HG02642 (cell line): Measurements from ENCODE around the gene MASTL.
"Not testable (repeated sequence)": the region's sequence is repeated elsewhere in the genome, so short reads cannot be mapped to it uniquely, and the experiment has no call there.

Experiments used
- ATAC-seq: cut with Tn5 transposase; IDR thresholded peaks from one replicate; pipeline ENCODE4 v1.9.1; 2021; ENCODE audit warnings: mild to moderate bottlenecking; ENCODE audit not compliant: unreplicated experiment, poor library complexity

MASTL gene

DNA sequence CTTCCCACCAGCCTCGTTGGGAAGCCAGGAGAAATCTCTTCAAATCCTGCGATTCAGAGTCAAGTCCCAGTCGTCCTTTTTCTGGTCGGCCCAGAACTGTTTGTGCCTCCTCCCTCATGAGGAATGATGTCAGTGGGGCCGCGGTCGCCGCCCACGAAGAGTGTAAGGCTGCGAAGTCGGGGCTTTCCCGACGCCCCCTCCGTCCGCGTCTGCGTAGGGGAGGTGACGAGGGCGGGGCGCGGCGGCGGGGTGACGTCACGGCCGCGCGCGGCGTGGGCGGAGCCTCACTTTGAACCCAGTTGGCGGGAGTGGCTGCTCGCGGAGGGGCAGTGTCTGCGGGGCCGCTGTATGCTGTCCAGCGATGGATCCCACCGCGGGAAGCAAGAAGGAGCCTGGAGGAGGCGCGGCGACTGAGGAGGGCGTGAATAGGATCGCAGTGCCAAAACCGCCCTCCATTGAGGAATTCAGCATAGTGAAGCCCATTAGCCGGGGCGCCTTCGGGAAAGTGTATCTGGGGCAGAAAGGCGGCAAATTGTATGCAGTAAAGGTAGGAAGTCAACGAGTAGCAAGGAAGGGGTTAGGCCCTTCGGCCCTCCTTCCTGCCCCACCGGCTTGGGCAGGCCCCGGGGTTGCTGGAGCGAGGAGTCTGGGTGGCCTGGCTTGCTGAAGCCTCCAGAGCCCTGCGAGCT is at the start of gene MASTL:
Gene MASTL, plus strand, starts transcription at position 287 of the 689 bp plus-strand sequence. Its CDS starts 75 bp downstream, at position 362.
- peak; percentile 81 for ATAC-seq

DNA sequence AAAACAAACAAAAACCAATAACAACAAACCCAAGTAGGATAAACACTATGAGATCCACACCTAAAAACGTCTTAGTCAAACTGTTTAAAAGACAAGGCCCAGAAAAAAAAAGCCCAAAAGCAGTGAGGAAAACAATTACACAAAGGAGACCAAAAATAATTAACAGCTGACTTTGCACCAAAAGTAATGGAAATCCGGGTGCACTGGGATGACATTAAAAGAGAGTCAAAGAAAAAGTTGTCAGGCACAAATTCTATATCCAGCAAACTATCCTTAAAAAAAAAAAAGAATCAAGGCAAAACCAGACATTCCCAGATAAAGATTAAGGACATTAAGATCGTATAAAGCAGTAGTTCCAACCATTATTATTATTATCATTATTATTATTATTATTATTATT is 47.0 kb upstream of the MASTL start:
- ATAC-seq, result no peak

DNA sequence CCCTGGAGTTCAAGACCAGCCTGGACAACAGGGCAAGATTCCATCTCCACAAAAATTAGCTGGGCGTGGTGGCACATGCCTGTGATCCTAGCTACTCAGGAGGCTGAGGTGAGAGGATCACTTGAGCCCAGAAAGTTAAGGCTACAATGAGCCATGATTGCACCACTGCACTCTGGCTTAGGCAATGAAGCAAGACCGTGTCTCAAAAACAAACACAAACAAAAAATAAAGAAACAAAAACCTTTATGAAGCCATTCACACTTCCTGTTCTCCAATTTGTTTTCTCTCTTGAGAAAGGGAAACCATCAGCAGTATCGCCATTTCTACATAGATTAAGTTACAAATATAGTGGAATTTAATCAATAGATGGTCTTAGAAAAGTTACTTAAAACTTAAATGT is 20.8 kb upstream of the MASTL start:
- no peak for ATAC-seq

DNA sequence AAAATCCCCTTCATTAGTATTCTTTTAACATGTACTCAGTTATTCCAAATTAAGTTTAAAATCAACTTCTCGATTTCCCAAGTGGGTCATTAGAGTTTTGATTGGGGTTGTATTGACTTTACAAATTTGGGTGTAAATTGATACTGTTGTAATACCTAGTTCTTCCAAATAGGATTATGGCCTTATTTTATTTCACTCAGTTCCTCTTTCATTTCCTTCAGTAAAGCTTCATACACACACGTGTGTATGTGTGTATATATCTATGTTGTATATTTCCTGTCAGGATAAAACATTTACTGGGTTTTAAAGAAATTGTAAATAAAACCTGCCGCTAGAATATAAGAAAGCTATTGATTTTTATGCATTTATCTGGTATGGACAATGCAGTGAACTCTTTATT is 16.9 kb upstream of the MASTL start:
- no peak for ATAC-seq

DNA sequence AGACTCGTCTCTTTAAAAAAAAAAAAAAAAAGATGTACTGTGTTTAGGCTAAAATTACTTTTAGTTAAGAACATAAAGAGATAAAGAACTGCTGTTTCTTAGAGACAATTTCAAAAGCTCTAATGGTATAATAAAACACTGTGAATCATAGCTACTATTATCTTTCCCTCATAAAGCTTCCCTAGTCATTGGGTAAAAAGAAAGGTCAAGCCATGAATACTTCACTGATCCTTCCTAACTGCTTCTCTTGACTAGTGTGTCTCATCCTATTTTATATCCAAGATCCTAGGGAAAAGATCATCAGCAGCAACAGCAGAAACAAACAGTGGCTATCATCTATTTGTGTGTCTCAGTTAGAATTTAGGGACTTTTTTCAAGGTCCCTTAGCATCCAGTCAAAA is 11.5 kb upstream of the MASTL start:
- no peak for ATAC-seq

DNA sequence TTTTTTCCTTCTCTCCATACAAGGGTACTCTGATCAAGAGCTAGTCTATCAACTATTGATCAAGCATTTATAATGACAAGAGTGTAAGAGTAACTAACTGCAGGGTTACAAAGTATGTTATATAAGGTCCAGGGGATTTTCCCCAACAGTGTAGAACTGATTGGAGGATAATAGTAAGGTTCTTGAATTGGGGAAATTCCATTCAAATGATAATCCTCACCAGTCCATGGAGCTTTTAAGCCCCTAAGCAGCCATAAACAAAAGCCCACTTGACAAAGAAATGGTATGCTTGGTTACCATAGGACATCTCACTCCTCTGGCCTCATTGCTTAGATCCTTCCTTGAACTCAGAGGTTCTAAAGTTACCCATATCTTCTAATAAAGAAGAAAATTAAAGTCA is 9.2 kb upstream of the MASTL start:
- ATAC-seq, result no peak

DNA sequence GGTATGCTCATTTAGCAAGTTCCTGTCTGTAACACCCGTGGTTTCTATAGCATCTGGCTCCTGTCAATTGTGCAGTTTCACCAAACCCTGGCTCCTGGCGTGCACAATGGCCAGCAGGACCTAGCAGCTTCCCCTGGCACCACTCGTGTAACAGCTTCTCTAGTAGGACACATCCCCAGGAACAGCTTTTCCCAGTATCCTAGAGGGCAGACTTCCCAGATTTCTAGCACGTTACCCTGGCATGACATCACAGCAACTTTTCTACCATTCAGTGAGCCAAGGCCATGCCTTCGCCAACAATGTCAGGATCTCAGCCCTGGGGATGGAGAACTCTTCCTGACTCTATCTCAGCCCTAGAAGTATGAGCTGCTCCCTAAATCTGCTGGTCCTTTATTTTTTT is 7.5 kb upstream of the MASTL start:
- ATAC-seq, result no peak

DNA sequence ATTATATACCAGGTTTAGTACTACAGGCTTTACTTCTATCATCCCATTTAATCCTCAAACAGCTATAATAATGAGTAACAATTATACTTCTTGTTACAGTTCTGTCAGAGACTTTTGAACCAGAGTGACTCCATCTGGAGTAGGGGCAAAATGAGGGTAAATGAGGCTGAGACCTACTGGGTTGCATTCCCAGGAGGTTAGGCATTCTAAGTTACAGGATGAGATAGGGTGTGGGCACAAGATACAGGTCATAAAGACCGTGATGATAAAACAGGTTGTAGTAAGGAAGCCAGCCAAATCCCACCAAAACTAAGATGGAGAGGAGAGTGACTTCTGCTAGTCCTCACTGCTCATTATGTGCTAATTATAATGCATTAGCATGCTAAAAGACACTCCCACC is 4.9 kb upstream of the MASTL start:
- ATAC-seq, result no peak

DNA sequence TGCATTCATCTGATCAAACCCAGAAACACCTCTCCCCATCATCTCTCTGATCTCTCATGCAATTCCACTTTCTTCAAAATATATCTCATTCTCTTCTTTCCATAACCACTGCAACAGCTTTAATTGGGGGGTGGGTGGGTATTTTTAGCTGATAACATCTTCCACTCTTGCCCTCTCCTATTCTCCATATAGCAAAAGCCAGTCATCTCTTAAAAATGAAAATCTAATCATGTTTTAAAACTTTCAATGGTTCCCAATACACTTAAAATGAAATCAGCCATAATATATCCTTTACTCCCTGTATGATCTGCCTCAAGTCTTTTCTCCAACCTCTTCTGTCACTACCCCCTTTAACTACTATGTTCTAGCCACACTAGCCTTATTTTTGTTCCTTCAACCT is 2.5 kb upstream of the MASTL start:
- ATAC-seq, result no peak

DNA sequence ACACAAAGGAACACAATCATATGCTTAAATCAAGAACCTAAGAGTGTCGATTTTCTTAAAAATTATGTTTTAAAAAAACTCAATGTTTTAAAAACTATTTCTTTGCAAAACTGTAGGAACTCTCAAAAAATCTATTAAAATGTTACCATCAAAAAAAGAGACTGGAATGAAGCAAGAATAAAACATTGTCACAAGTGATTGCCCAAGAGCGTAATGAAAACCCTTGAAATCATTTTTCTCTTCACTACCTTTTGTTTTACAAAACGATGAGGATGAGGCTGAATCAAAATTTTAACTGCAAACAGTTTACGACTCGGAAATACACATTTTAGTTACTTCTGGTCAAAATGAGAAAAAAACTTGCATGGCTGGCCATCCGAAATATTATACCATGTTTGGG is 1.8 kb upstream of the MASTL start:
- ATAC-seq, result no peak

DNA sequence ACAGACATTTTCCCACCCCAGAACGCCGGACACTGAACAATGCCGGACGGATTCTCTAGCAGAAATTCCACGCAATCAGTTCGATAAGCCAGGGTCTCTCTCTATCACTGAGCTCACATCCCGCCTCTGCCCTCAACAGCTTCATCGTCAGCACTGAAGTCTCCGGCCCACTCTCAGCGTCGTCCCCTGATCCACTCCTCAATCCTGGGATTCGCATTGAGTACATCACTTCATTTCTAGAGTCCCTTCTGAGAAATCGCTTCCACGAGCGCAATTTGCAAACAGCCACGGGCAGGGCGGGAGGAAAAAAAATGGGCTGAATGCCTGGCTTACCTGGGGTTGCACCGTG is 1.3 kb upstream of the MASTL start:
- peak; percentile 8 for ATAC-seq

DNA sequence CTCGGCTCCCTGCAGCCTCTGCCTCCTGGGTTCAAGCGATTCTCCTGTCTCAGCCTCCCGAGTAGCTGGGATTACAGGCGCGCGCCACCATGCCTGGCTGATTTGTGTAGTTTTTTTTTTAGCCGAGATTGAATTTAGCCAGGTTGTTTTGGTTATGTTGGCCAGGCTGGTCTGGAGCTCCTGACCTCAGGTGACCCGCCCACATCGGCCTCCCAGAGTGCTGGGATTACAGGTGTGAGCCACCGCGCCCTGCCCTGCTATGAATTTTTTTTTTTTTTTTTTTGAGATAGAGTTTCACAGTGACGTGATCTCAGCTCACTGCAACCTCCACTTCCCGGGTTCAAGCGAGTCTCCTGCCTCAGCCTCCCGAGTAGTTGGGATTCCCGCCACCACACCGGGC is 1.4 kb downstream of the MASTL start:
- not testable (repeated sequence) for ATAC-seq

DNA sequence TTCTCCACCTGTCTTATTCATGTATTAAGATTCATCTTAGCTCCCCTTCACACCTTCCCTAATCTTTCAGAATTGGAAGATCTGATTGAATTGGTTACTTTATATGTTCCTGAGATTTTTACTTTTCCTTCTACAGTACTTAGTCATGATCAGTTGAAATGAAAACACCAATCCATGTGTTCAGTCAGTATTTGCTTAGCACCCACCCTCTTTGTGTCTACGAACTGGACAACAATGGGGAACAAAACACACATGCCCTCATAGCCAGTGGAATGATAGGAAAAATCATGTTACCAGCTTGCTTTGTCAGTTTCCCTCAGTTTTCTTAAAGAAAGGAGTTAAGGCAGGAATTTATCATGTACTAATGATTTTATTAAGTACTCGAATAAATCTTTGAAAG is 2.0 kb downstream of the MASTL start:
- ATAC-seq, result no peak

DNA sequence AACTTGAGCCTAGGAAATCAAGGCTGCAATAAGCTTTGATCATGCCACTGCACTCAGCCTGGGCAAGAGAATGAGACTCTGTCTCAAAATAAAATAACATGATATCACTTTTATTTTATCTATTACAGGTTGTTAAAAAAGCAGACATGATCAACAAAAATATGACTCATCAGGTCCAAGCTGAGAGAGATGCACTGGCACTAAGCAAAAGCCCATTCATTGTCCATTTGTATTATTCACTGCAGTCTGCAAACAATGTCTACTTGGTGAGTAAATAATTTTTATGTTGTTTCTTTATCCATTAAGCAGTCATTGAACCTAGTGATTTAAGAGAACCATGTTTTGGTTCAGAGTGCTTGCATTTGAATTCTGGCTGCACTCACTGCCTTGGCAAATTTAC is 3.3 kb downstream of the MASTL start:
- ATAC-seq, result no peak

DNA sequence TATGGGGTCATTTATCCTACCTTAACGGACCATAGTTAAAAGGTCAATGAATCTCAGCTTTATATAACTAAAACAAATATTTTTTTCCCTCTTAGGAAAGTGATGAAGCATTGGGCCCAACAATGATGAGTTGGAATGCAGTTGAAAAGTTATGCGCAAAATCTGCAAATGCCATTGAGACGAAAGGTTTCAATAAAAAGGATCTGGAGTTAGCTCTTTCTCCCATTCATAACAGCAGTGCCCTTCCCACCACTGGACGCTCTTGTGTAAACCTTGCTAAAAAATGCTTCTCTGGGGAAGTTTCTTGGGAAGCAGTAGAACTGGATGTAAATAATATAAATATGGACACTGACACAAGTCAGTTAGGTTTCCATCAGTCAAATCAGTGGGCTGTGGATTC is 14.7 kb downstream of the MASTL start:
- ATAC-seq, result no peak

DNA sequence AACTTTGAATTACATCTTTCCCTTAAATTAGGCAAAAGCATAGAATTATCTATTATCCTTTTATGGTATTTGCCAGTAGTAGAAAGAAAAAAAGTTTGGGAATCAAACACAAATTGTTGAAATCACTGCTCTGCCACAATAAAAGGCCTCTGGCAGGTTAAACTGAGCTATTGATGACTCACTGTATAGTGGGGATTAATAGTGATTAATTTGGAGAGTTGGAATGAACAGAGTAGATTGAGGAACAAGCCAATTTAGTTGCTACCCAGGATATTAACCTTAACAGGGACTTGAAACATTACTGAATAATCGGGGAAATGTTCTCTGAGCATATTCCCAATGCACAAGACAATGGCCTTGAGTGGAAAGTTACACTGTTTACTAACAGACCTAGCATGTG is 33.1 kb downstream of the MASTL start:
- no peak for ATAC-seq

DNA sequence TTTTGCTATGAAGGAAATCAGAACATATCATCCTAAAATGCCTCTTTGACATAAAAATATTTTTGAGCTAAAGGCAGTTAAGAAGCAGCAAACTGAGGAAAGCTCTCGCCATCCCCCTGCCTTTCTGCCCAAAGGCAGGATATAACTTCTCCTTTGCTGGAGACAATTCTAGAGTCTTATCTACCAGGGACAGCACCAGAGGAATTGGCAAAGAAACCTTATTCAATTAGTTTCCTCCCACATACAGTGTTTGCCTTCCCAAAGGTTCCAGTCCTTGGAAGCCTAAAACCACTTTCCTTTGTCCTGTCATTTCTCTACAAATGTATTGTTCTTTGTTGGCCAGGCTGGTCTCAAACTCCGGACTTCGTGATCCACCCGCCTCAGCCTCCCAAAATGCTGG is 33.7 kb downstream of the MASTL start:
- ATAC-seq, result no peak

DNA sequence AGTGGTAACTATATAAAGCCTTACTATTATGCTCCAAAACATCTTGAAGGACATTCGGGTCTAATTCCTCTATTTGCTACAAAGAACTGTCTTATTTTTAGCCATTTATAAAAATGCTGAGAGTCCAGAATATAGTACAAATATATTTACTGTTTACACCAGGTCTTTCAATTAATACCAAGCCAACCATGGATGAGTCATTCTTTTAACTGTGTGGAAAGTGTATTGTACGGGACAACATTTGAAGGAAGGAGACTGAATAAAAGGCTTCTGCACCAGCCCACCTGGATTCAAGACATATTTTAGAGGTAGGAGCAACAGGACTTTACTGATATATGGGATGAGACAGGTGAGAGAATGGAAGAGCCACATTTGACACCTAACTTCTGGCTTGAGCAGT is 35.4 kb downstream of the MASTL start:
- ATAC-seq, result no peak

DNA sequence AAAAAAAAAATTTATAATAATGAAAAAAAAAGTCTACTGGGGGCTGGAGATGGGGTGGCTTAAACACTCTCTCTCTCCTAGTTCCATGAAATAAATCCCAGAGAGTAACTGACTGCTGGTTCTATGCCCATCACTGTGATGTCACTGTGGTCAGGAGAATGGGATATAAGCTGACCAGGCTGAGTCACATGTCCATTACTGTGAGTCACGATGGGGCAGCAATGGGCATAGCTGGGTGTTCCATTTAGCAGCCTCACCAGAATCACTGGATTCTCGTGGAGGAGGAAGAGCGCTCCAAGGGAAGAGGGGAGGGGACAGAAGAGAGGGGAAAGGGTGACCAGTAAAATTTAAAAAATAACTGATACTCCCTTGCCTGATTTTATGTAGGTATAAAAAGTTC is 37.1 kb downstream of the MASTL start:
- no peak for ATAC-seq

DNA sequence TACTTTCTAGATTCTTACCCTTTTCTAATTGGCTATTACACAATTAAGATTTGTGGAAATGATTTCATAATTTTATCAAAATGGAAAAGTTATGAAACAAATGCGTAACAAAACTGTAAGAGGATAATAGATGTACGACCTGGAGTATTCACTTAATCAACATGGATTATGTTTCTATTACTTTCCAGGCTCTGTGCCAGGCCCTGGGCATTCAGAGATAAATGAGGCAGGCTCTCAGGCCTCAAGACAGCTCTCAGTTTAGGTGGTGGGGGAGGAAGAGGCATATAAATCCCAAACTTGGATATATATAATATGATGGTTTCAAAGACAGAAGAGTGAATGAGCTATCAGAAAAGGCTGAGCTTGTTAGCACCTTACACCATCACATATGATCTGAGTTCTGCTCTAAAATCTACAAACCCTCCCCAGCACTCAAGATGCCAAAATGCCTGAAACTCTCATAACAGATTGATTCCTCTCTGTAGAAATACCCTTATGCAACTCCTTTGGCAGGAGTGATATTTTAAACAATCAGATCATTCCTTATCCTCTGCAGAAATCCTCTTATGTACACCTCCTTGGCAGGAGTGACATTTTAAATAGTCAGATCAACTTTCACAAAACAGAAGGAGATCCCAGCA is 42.9 kb downstream of the MASTL start:
- no peak for ATAC-seq

DNA sequence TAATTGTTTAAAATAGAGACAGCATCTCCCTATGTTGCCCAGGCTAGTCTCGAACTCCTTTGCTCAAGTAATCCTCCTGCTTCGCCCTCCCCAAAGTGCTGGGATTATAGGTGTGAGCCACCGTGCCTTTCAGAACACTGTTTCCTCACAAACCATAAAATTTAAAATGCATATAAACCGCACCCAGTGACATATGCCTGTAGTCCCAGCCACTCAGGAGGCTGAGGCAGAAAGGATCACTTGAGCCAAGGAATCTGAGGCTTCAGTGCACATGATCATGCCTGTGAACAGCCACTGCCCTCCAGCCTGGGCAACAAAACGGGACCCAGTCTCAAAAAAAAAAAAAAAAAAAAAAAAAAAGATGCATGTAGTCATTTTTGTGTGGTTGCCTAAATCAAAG is 48.7 kb downstream of the MASTL start:
- no peak for ATAC-seq

DNA sequence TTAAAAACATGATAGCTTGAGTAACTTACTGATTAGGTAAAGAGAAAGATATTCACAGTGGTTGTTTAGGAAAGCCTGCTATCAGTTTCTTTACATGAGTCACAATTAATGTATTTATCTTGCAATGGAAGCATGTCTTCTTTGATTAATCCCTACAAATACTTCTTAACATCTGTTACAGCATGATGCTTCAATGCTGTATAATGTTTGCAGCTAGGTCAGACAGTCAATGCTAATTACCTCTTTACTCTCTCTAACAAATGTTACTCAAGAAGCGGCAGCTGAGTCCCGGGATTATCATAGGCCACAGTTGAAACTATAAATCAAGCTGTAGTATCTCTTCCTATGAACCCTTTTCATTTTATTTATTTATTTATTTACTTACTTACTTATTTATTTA is 52.2 kb downstream of the MASTL start:
- no peak for ATAC-seq
